Measurements from ENCODE around the gene C1R. TPM values are rescaled to one million over a fixed set of nuclear protein-coding genes. Genes with fewer than 3 reads are reported as not detected.

C1R gene
- total and polyA plus RNA-seq, 10 donors, result 91.8 to 421 (median 282) TPM

- DNase-seq, result peak; percentile 73
- Histone ChIP-seq H3K4me3 (peak overlapping the region; percentile 34 to 80 (median 60)), H3K36me3 (peaks cover 0 to 5% (median under 1%) of the 10 kb centered on the region in 6 donors), H3K27ac (peak overlapping the region; percentile 67 to 89 (median 84)), H3K4me1 (peaks cover 0 to 84% (median 44%) of the 10 kb centered on the region in 6 donors), H3K27me3 (replicated peaks in 1 of 7) (peaks cover 0 to 27% (median 0%) of the 10 kb centered on the region in 7 donors), H3K9me3 (no peaks in the 10 kb centered on the region)
- 63 to 85% (median 70%) methylated on average over 17 of the region's 17 CpGs for WGBS, 5 donors
- intact Hi-C loops (cut with DNase I; ENCODE audit: low total_unique reads), result no loop called here
- TF ChIP-seq POLR2AphosphoS5 (IDR thresholded peaks at IDR 0.05), result peak in 2 of 3 donors; percentile 6 to 27
- TF ChIP-seq, protein P1, sequence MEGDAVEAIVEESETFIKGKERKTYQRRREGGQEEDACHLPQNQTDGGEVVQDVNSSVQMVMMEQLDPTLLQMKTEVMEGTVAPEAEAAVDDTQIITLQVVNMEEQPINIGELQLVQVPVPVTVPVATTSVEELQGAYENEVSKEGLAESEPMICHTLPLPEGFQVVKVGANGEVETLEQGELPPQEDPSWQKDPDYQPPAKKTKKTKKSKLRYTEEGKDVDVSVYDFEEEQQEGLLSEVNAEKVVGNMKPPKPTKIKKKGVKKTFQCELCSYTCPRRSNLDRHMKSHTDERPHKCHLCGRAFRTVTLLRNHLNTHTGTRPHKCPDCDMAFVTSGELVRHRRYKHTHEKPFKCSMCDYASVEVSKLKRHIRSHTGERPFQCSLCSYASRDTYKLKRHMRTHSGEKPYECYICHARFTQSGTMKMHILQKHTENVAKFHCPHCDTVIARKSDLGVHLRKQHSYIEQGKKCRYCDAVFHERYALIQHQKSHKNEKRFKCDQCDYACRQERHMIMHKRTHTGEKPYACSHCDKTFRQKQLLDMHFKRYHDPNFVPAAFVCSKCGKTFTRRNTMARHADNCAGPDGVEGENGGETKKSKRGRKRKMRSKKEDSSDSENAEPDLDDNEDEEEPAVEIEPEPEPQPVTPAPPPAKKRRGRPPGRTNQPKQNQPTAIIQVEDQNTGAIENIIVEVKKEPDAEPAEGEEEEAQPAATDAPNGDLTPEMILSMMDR (IDR thresholded peaks at IDR 0.05 in 8 of 11, conservative IDR thresholded peaks at IDR 0.05 in 3 of 11), result no peak
Measured at GRCh38 chr12:7127916-7128626, 35.8 kb upstream of the C1R start.

- no peak for DNase-seq
- intact Hi-C loops (cut with DNase I; ENCODE audit: low total_unique reads), result no loop called here
- H3K36me3 ChIP-seq, result peaks cover 0 to 19% (median 0%) of the 10 kb centered on the region in 6 donors
Measured at GRCh38 chr12:7125632-7126227, 33.5 kb upstream of the C1R start.

GRCh38 chr12:7123806-7124522 lies 31.7 kb upstream of the C1R start:
- TF ChIP-seq POLR2AphosphoS5 (IDR thresholded peaks at IDR 0.05) (peak in 2 of 3 donors; percentile 70 to 81), POLR2A (IDR thresholded peaks at IDR 0.05) (no peak)
- Histone ChIP-seq H3K27ac (peak overlapping the region; percentile 35 to 89 (median 60)), H3K27me3 (replicated peaks in 1 of 7) (peaks cover 0 to under 1% (median 0%) of the 10 kb centered on the region in 7 donors), H3K4me1 (peaks cover 16 to 93% (median 44%) of the 10 kb centered on the region in 6 donors), H3K36me3 (peaks cover 0 to 27% (median 0%) of the 10 kb centered on the region in 6 donors), H3K4me3 (peak overlapping the region in 4 of 8 donors; percentile 7 to 80 (median 38)), H3K9me3 (no peaks in the 10 kb centered on the region)
- peak; percentile 69 for DNase-seq
- intact Hi-C loops (cut with DNase I; ENCODE audit: low total_unique reads), result no loop called here
- WGBS, 5 donors, result 36 to 46% (median 45%) methylated on average over 11 of the region's 11 CpGs

More at GRCh38 chr12:7125632-7126227, 33.5 kb upstream of the C1R start:
- 58 to 81% (median 72%) methylated on average over 4 of the region's 4 CpGs for WGBS, 5 donors
- Histone ChIP-seq H3K9me3 (no peaks in the 10 kb centered on the region), H3K27ac (peak overlapping the region; percentile 32 to 89 (median 60)), H3K27me3 (replicated peaks in 1 of 7) (peaks cover 0 to 18% (median 0%) of the 10 kb centered on the region in 7 donors), H3K4me1 (peaks cover 7 to 93% (median 44%) of the 10 kb centered on the region in 6 donors), H3K4me3 (peak overlapping the region in 6 of 8 donors; percentile 3 to 80 (median 13))
- TF ChIP-seq POLR2A (IDR thresholded peaks at IDR 0.05) (no peak), POLR2AphosphoS5 (IDR thresholded peaks at IDR 0.05) (no peak)
- TF ChIP-seq, protein P1 (IDR thresholded peaks at IDR 0.05 in 8 of 11, conservative IDR thresholded peaks at IDR 0.05 in 3 of 11), result no peak
